ENCODE data around the gene CCL18.
"Not testable (repeated sequence)": the region's sequence is repeated elsewhere in the genome, so short reads cannot be mapped to it uniquely, and the experiment has no call there.

The CCL18 gene

DNA sequence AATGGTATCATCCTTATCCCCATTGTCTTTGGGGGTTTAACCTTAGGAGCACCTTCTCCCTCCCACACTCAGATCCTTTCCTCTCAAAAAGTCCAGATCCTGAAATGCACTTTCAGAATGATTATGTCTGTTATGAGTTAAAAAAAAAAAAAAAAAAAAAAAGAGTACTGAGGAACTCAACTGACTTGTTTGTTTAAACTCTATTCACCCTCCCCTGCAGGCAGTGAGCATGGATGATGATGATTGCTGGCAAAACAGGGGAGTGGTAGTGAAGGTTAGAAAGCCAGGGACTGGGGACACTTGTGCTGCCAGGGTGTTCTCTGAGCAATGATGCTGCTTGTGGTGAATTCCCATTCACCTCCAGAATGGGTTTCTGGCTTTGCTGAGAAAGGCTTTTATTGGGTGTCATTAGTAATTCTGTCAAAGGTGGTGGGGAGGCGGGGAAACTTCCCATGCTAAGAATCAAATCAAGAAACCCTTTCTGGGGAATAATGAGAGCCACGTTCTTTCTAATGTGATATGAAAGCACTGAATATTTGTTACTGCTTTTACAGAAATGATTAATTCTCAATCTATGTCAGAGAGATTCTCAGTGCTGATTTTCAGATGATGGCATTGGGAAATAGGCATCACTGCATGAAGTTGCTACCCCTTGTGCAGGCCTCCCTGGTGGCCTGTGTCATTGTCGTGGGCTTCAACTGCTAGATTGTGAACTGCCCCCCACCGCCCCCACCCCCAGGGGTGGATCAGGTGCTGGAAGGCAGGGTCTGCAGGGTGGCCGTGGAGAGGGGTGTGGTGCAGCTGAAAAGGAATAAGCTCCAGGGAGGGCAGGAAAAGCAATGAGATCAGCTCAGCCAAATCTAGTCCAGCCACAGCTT is 53.7 kb downstream of the CCL18 start:
- Histone ChIP-seq H3K27me3 (ENCODE audit: insufficient read depth, low read depth) (no peaks in the 10 kb centered on the region), H3K9ac (no peak overlapping the region), H2AFZ (ENCODE audit: low read depth) (no peak overlapping the region; the same call in 1 of the 2 replicates), H3K4me1 (ENCODE audit: low read depth, poor library complexity, severe bottlenecking) (peaks cover 23% of the 10 kb centered on the region), H3K4me3 (IDR thresholded peaks at IDR 0.05; ENCODE audit: insufficient read depth, low read depth, low read length) (no peak overlapping the region), H4K20me1 (ENCODE audit: insufficient read depth) (no peaks in the 10 kb centered on the region), H3K4me2 (peak overlapping the region; percentile 54; the same call in 1 of the 2 replicates), H3K79me2 (ENCODE audit: insufficient read depth, low read depth) (no peaks in the 10 kb centered on the region), H3K36me3 (ENCODE audit: insufficient read depth) (no peaks in the 10 kb centered on the region), H3K27ac (no peak overlapping the region)
- TF ChIP-seq, protein P1, sequence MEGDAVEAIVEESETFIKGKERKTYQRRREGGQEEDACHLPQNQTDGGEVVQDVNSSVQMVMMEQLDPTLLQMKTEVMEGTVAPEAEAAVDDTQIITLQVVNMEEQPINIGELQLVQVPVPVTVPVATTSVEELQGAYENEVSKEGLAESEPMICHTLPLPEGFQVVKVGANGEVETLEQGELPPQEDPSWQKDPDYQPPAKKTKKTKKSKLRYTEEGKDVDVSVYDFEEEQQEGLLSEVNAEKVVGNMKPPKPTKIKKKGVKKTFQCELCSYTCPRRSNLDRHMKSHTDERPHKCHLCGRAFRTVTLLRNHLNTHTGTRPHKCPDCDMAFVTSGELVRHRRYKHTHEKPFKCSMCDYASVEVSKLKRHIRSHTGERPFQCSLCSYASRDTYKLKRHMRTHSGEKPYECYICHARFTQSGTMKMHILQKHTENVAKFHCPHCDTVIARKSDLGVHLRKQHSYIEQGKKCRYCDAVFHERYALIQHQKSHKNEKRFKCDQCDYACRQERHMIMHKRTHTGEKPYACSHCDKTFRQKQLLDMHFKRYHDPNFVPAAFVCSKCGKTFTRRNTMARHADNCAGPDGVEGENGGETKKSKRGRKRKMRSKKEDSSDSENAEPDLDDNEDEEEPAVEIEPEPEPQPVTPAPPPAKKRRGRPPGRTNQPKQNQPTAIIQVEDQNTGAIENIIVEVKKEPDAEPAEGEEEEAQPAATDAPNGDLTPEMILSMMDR (conservative IDR thresholded peaks at IDR 0.05; ENCODE audit: low read depth, low read length), result no peak

- H4K20me1 ChIP-seq (ENCODE audit: insufficient read depth), result no peaks in the 10 kb centered on the region
- H3K79me2 ChIP-seq (ENCODE audit: insufficient read depth, low read depth), result no peaks in the 10 kb centered on the region
- no peaks in the 10 kb centered on the region for H3K27me3 ChIP-seq (ENCODE audit: insufficient read depth, low read depth)
- H3K9ac ChIP-seq, result no peak overlapping the region
- peaks cover 23% of the 10 kb centered on the region for H3K4me1 ChIP-seq (ENCODE audit: low read depth, poor library complexity, severe bottlenecking)
- H2AFZ ChIP-seq (ENCODE audit: low read depth), result peak overlapping the region; percentile 44
- H3K27ac ChIP-seq, result no peak overlapping the region
- no peaks in the 10 kb centered on the region for H3K36me3 ChIP-seq (ENCODE audit: insufficient read depth)
- H3K4me3 ChIP-seq (IDR thresholded peaks at IDR 0.05; ENCODE audit: insufficient read depth, low read depth, low read length), result no peak overlapping the region
- TF ChIP-seq, protein P1 (conservative IDR thresholded peaks at IDR 0.05; ENCODE audit: low read depth, low read length), result no peak
- peak overlapping the region; percentile 54 for H3K4me2 ChIP-seq
Measured at GRCh38 chr17:36118477-36119353, 54.6 kb downstream of the CCL18 start.

DNA sequence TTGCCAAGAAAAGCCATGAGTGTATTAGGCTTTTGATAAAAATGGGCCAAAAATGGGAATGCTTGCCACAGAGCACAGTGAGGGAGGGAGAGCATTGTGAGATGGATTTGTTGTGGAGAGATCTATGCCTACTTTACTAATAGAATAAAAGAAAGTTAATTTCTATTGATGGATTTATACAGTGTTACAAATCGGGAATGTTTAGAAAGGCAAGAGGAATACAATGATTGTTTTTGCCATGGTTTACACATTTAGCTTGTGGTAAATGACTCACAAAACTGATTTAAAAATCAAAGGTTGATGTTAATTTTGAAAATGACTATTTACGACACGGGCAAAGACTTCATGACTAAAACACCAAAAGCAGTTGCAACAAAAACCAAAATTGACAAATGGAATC is 56.1 kb downstream of the CCL18 start:
- Histone ChIP-seq H3K27ac (no peak overlapping the region), H3K79me2 (ENCODE audit: insufficient read depth, low read depth) (no peaks in the 10 kb centered on the region), H4K20me1 (ENCODE audit: insufficient read depth) (no peaks in the 10 kb centered on the region), H3K9ac (no peak overlapping the region), H3K36me3 (ENCODE audit: insufficient read depth) (no peaks in the 10 kb centered on the region), H3K4me3 (IDR thresholded peaks at IDR 0.05; ENCODE audit: insufficient read depth, low read depth, low read length) (no peak overlapping the region), H3K27me3 (ENCODE audit: insufficient read depth, low read depth) (no peaks in the 10 kb centered on the region), H2AFZ (ENCODE audit: low read depth) (no peak overlapping the region), H3K4me2 (no peak overlapping the region), H3K4me1 (ENCODE audit: low read depth, poor library complexity, severe bottlenecking) (peaks cover 23% of the 10 kb centered on the region)
- TF ChIP-seq, protein P1 (conservative IDR thresholded peaks at IDR 0.05; ENCODE audit: low read depth, low read length), result no peak

DNA sequence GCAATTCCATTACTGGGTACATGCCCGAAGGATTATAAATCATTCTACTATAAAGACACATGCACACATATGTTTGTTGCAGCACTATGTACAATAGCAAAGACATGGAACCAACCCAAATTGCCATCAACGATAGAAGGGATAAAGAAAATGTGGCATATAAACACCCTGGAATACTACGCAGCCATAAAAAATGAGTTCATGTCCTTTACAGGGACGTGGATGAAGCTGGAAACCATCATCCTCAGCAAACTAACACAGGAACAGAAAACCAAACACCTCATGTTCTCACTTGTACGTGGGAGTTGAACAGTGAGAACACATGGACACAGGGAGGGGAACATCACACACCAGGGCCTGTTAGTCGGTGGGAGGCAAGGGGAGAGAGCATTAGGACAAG is 57.0 kb downstream of the CCL18 start:
- H3K27me3 ChIP-seq (ENCODE audit: insufficient read depth, low read depth); H3K4me2 ChIP-seq; H2AFZ ChIP-seq (ENCODE audit: low read depth); H4K20me1 ChIP-seq (ENCODE audit: insufficient read depth); H3K9ac ChIP-seq; H3K27ac ChIP-seq; H3K4me3 ChIP-seq (IDR thresholded peaks at IDR 0.05; ENCODE audit: insufficient read depth, low read depth, low read length); H3K36me3 ChIP-seq (ENCODE audit: insufficient read depth); H3K79me2 ChIP-seq (ENCODE audit: insufficient read depth, low read depth): not testable (repeated sequence)
- H3K4me1 ChIP-seq (ENCODE audit: low read depth, poor library complexity, severe bottlenecking), result peaks cover 23% of the 10 kb centered on the region
